GM12878 (cell line): ENCODE data around the gene GNAL. TPM values are rescaled to one million over a fixed set of nuclear protein-coding genes. Genes with fewer than 3 reads are reported as not detected.

ENCODE experiments used
- BCL3 ChIP-seq: IDR thresholded peaks from 2 replicates; pipeline ENCODE4 v1.6.1; 2011; ENCODE audit warnings: borderline replicate concordance, low read depth, mild to moderate bottlenecking, moderate library complexity, low read length; ENCODE audit not compliant: insufficient read depth, poor library complexity, severe bottlenecking
- FOS ChIP-seq: IDR thresholded peaks from 3 replicates; pipeline ENCODE4 v1.6.1; 2011; ENCODE audit warnings: borderline replicate concordance; ENCODE audit not compliant: insufficient read length; ENCODE audit errors: extremely low read depth
- KLF5 ChIP-seq: fragments of 450-650 bp; IDR thresholded peaks from 2 replicates; pipeline ENCODE4 v1.6.1; 2014; ENCODE audit warnings: mild to moderate bottlenecking; ENCODE audit not compliant: partially characterized antibody
- MEF2B ChIP-seq: fragments of 450-650 bp; IDR thresholded peaks from 2 replicates; pipeline ENCODE4 v1.6.1; 2018; ENCODE audit warnings: mild to moderate bottlenecking, moderate library complexity; ENCODE audit not compliant: partially characterized antibody, poor library complexity, severe bottlenecking
- PRDM15 ChIP-seq: fragments of 450-650 bp; formaldehyde crosslinking; IDR thresholded peaks from 2 replicates; pipeline ENCODE4 v1.4.0; 2020; ENCODE audit warnings: mild to moderate bottlenecking, moderate library complexity
- RCOR1 ChIP-seq: conservative IDR thresholded peaks from 2 replicates; pipeline ENCODE4 v1.6.1; 2012; ENCODE audit warnings: low read depth, low read length, improper control_type of control experiment
- YY1 ChIP-seq: IDR thresholded peaks from 2 replicates; pipeline ENCODE4 v1.6.1; 2011; ENCODE audit warnings: low read depth, mild to moderate bottlenecking, low read length
- ZBTB33 ChIP-seq: fragments of 450-650 bp; IDR thresholded peaks from 2 replicates; pipeline ENCODE4 v1.6.1; 2017; ENCODE audit warnings: mild to moderate bottlenecking
- ZNF592 ChIP-seq: fragments of 450-650 bp; IDR thresholded peaks from 2 replicates; pipeline ENCODE4 v1.6.1; 2017; ENCODE audit warnings: mild to moderate bottlenecking, moderate library complexity
- polyA plus RNA-seq, 11 experiments: library from polyadenylated mRNA; depleted of rRNA in 4 of 11; unstranded in 6 of 11; stranded (reverse) in 5 of 11; fragments of >200 nt; fragmentation: Nextera tagmentation in 4 of 11; fragmentation: Illumina TruSeq in 1 of 11; extraction: Ambion mirVana in 4 of 11; extraction: Trizol in 1 of 11; gene quantifications; 1 replicate in 1 of 11; 2 replicates in 10 of 11; pipeline versions ENCODE4 v1.2.1 to v1.2.3, GENCODE V29; 2011 to 2016; ENCODE audit warnings: inconsistent platforms in 2 of 11, missing spikeins in 2 of 11, low read depth in 1 of 11
- total RNA-seq, 4 experiments: library from RNA; depleted of rRNA in 3 of 4; stranded (reverse); fragments of >200 nt in 3 of 4; fragmentation: Illumina TruSeq in 1 of 4; extraction: Trizol in 1 of 4; gene quantifications; 2 replicates each; pipeline versions ENCODE4 v1.2.1 to v1.2.3, GENCODE V29; 2013 to 2021

The GNAL gene
- total and polyA plus RNA-seq, 10 of the 15 experiments (the other 5 are each of a cell fraction or from before 2014, with no cell fraction given) = 0.02 to 0.39 (median 0.05) TPM; not detected in 5

- no peak for TF ChIP-seq MEF2B
- no peak for TF ChIP-seq KLF5
- TF ChIP-seq ZNF592 = no peak
- no peak for TF ChIP-seq YY1
- no peak for TF ChIP-seq RCOR1
- no peak for TF ChIP-seq ZBTB33
- no peak for TF ChIP-seq PRDM15 (CRISPR knock-in tag)
- no peak for TF ChIP-seq BCL3
- TF ChIP-seq FOS = no peak
Measured at GRCh38 chr18:11866329-11866728, 177.3 kb downstream of the GNAL start (continued).
